WTC11 (cell line): ENCODE measurements around the gene STK39. TPM values are rescaled to one million over a fixed set of nuclear protein-coding genes. Genes with fewer than 3 reads are reported as not detected.

ENCODE experiments used
- ATAC-seq: fragments of 200-7000 bp; cut with Tn5 transposase; 2 replicates; pipeline ENCODE4 v1.10.0; 2021; ENCODE audit warnings: mild to moderate bottlenecking, moderate library complexity
- Bru-seq: library from RNA; stranded (reverse); fragments of 400-500 nt; gene quantifications from one replicate; lab custom pipeline; 2021; lab: Mats Ljungman, UMichigan
- CTCF ChIA-PET: fragments of 300-600 bp; sonication (Branson Sonifier 250); formaldehyde crosslinking; loops from one replicate; lab custom pipeline; 2021; ENCODE audit warnings: antibody characterized with exemption; lab: Charles Lee
- POLR2A ChIA-PET: fragments of 350-600 bp; sonication (Branson Sonifier 250); formaldehyde crosslinking; loops from one replicate; lab custom pipeline; 2021; ENCODE audit warnings: antibody characterized with exemption; lab: Charles Lee
- DNase-seq: peaks from one replicate; pipeline ENCODE4 v3.0.0; 2021; ENCODE audit warnings: low spot score
- H3K27ac Mint-ChIP-seq: 2 replicates; pipeline ENCODE4 v1.8.0; 2021; ENCODE audit warnings: mixed read lengths
- H3K27me3 Mint-ChIP-seq: 2 replicates; pipeline ENCODE4 v1.8.0; 2021; ENCODE audit warnings: low read depth, mild to moderate bottlenecking, moderate library complexity, mixed read lengths
- H3K36me3 Mint-ChIP-seq: 2 replicates; pipeline ENCODE4 v1.8.0; 2021; ENCODE audit warnings: mixed read lengths
- H3K4me1 Mint-ChIP-seq: 2 replicates; pipeline ENCODE4 v1.8.0; 2022; ENCODE audit warnings: mixed read lengths
- H3K4me3 Mint-ChIP-seq: 2 replicates; pipeline ENCODE4 v1.8.0; 2021; ENCODE audit warnings: mild to moderate bottlenecking, moderate library complexity, mixed read lengths
- H3K9me3 Mint-ChIP-seq: 2 replicates; pipeline ENCODE4 v1.8.0; 2021; ENCODE audit warnings: mixed read lengths
- ATF2 ChIP-seq: sonication (generic); formaldehyde crosslinking; IDR thresholded peaks from 2 replicates; pipeline ENCODE4 v1.8.1; 2022; ENCODE audit warnings: low read depth, missing genetic modification reagents, borderline replicate concordance
- CREM ChIP-seq: sonication (generic); formaldehyde crosslinking; IDR thresholded peaks from 2 replicates; pipeline ENCODE4 v1.8.1; 2022; ENCODE audit warnings: mild to moderate bottlenecking, missing genetic modification reagents, moderate library complexity
- ELF4 ChIP-seq: sonication (generic); formaldehyde crosslinking; IDR thresholded peaks from 2 replicates; pipeline ENCODE4 v1.8.1; 2022; ENCODE audit warnings: low read depth, mild to moderate bottlenecking, moderate library complexity, missing genetic modification reagents
- ETV6 ChIP-seq: sonication (generic); formaldehyde crosslinking; IDR thresholded peaks from 2 replicates; pipeline ENCODE4 v1.8.1; 2022; ENCODE audit warnings: mild to moderate bottlenecking, missing genetic modification reagents
- IRF2 ChIP-seq: sonication (generic); formaldehyde crosslinking; IDR thresholded peaks from 2 replicates; pipeline ENCODE4 v1.8.0; 2022; ENCODE audit warnings: low read depth, missing genetic modification reagents, borderline replicate concordance
- MXD4 ChIP-seq: fragments of 250-450 bp; sonication (Bioruptor Pico); IDR thresholded peaks from 2 replicates; pipeline ENCODE4 v1.8.0; 2021; ENCODE audit warnings: mild to moderate bottlenecking, moderate library complexity, borderline replicate concordance
- MYBL2 ChIP-seq: sonication (generic); formaldehyde crosslinking; IDR thresholded peaks from 2 replicates; pipeline ENCODE4 v1.8.1; 2023; ENCODE audit warnings: mild to moderate bottlenecking, moderate library complexity, missing genetic modification reagents
- NFE2L1 ChIP-seq: sonication (generic); formaldehyde crosslinking; IDR thresholded peaks from 2 replicates; pipeline ENCODE4 v1.8.1; 2023; ENCODE audit warnings: missing genetic modification reagents
- NFYB ChIP-seq: sonication (generic); formaldehyde crosslinking; conservative IDR thresholded peaks from 2 replicates; pipeline ENCODE4 v1.8.0; 2022; ENCODE audit warnings: low read depth, missing genetic modification reagents
- NR1H2 ChIP-seq: sonication (generic); formaldehyde crosslinking; IDR thresholded peaks from 2 replicates; pipeline ENCODE4 v1.9.0; 2021; ENCODE audit warnings: mild to moderate bottlenecking, moderate library complexity, missing genetic modification reagents
- RELA ChIP-seq: sonication (generic); formaldehyde crosslinking; IDR thresholded peaks from 2 replicates; pipeline ENCODE4 v1.8.1; 2022; ENCODE audit warnings: missing genetic modification reagents, mild to moderate bottlenecking, borderline replicate concordance
- RORB ChIP-seq: fragments of 250-450 bp; sonication (Bioruptor Pico); IDR thresholded peaks from 2 replicates; pipeline ENCODE4 v1.9.0; 2021; ENCODE audit warnings: mild to moderate bottlenecking
- SMAD4 ChIP-seq: sonication (generic); formaldehyde crosslinking; IDR thresholded peaks from 2 replicates; pipeline ENCODE4 v1.8.0; 2022; ENCODE audit warnings: mild to moderate bottlenecking, missing genetic modification reagents
- SP1 ChIP-seq: sonication (generic); formaldehyde crosslinking; conservative IDR thresholded peaks from 2 replicates; pipeline ENCODE4 v1.8.1; 2022; ENCODE audit warnings: missing genetic modification reagents
- TCF7 ChIP-seq: sonication (generic); formaldehyde crosslinking; IDR thresholded peaks from 2 replicates; pipeline ENCODE4 v1.8.0; 2022; ENCODE audit warnings: mild to moderate bottlenecking, low read depth, missing genetic modification reagents, moderate library complexity
- USF2 ChIP-seq: sonication (generic); formaldehyde crosslinking; IDR thresholded peaks from 2 replicates; pipeline ENCODE4 v1.8.1; 2023; ENCODE audit warnings: mild to moderate bottlenecking, missing genetic modification reagents, moderate library complexity
- ZBTB21 ChIP-seq: sonication (generic); formaldehyde crosslinking; IDR thresholded peaks from 2 replicates; pipeline ENCODE4 v1.8.1; 2023; ENCODE audit warnings: mild to moderate bottlenecking, missing genetic modification reagents, borderline replicate concordance
- ZMAT4 ChIP-seq: fragments of 250-450 bp; sonication (Bioruptor Pico); IDR thresholded peaks from 2 replicates; pipeline ENCODE4 v1.9.0; 2021; ENCODE audit warnings: mild to moderate bottlenecking
- ZNF416 ChIP-seq: fragments of 250-450 bp; sonication (Bioruptor Pico); IDR thresholded peaks from 2 replicates; pipeline ENCODE4 v1.9.0; 2021; ENCODE audit warnings: mild to moderate bottlenecking, inconsistent platforms
- ZNF512 ChIP-seq: sonication (generic); formaldehyde crosslinking; IDR thresholded peaks from 2 replicates; pipeline ENCODE4 v1.8.1; 2022; ENCODE audit warnings: missing genetic modification reagents, borderline replicate concordance
- long read RNA-seq, 3 experiments: library from RNA in 1 of 3; library from capped mRNA in 1 of 3; library from polyadenylated mRNA in 1 of 3; unstranded in 2 of 3; stranded (forward) in 1 of 3; transcript quantifications; one replicate each; pipeline ENCODE4 v2.0.0, GENCODE V29; 2021
- total RNA-seq: library from RNA; stranded (reverse); gene quantifications from 3 replicates; pipeline ENCODE4 v1.2.3, GENCODE V29; 2021
- TF ChIP-seq, protein P1 (sequence below): sonication (generic); formaldehyde crosslinking; IDR thresholded peaks from 2 replicates; pipeline ENCODE4 v1.8.0; 2022; ENCODE audit warnings: mild to moderate bottlenecking, missing genetic modification reagents
- TF ChIP-seq, protein P2 (sequence below): fragments of 250-450 bp; sonication (Bioruptor Pico); IDR thresholded peaks from 2 replicates; pipeline ENCODE4 v1.9.0; 2021; ENCODE audit warnings: mild to moderate bottlenecking
- TF ChIP-seq, protein P3 (sequence below): sonication (generic); formaldehyde crosslinking; IDR thresholded peaks from 2 replicates; pipeline ENCODE4 v1.8.0; 2023; ENCODE audit warnings: missing genetic modification reagents, mild to moderate bottlenecking, borderline replicate concordance

The STK39 gene
- 20.5 to 22.1 TPM (median 21.6 TPM) in 3 replicates for total RNA-seq
- Bru-seq, nascent RNA = percentile 68 among the genes with signal in this experiment
- long read RNA-seq, experiment 1, transcript STK39-201 (18 exons, 3,820 nt) = major isoform, 69 of 155 reads
- long read RNA-seq, experiment 1, partial matches to known transcripts = 5 of 155 reads
- long read RNA-seq, experiment 1, other reads (novel, unspliced or antisense) = 81 of 155 reads
- long read RNA-seq, experiment 2, transcript STK39-201 (18 exons, 3,820 nt) = major isoform, 12 of 55 reads
- long read RNA-seq, experiment 2, partial matches to known transcripts = 11 of 55 reads
- long read RNA-seq, experiment 2, other reads (novel, unspliced or antisense) = 32 of 55 reads
- long read RNA-seq, experiment 3, partial matches to known transcripts = 6 of 10 reads
- long read RNA-seq, experiment 3, other reads (novel, unspliced or antisense) = 4 of 10 reads

GRCh38 chr2:168247341-168248261 lies at the start of gene STK39:
Gene STK39, minus strand, starts transcription at chr2:168247595. Its CDS starts 160 bp downstream, at chr2:168247435.
- Mint-ChIP-seq H3K4me1 (peaks cover 44% of the 10 kb centered on the region), H3K27ac (peak within 1 kb of the TSS; percentile 93), H3K4me3 (peak within 1 kb of the TSS; percentile 91), H3K27me3 (no peaks in the 10 kb centered on the region; the same call in 1 of the 2 replicates), H3K36me3 (no peaks in the 10 kb centered on the region), H3K9me3 (no peaks in the 10 kb centered on the region)
- CTCF ChIA-PET = interaction anchor here (0.5 to 1.0 kb wide), 2 partner anchors 46 to 53 kb away, joined by 4 read pairs; no protein-coding TSS in a partner anchor
- POLR2A ChIA-PET = no interaction called here
- peak; percentile 79 for ATAC-seq
- DNase-seq = peak; percentile 82
- no peak for TF ChIP-seq NFYB
- TF ChIP-seq ZBTB21 (CRISPR knock-in tag) = no peak
- TF ChIP-seq, protein P1, sequence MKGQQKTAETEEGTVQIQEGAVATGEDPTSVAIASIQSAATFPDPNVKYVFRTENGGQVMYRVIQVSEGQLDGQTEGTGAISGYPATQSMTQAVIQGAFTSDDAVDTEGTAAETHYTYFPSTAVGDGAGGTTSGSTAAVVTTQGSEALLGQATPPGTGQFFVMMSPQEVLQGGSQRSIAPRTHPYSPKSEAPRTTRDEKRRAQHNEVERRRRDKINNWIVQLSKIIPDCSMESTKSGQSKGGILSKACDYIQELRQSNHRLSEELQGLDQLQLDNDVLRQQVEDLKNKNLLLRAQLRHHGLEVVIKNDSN (CRISPR knock-in tag) = no peak
- no peak for TF ChIP-seq ZMAT4 (CRISPR knock-in tag)
- TF ChIP-seq ELF4 (CRISPR knock-in tag) = no peak
- TF ChIP-seq ZNF416 = no peak
- TF ChIP-seq CREM (CRISPR knock-in tag) = no peak
- TF ChIP-seq SP1 (CRISPR knock-in tag) = peak; percentile 45
- TF ChIP-seq ATF2 (CRISPR knock-in tag) = no peak
- TF ChIP-seq, protein P2, sequence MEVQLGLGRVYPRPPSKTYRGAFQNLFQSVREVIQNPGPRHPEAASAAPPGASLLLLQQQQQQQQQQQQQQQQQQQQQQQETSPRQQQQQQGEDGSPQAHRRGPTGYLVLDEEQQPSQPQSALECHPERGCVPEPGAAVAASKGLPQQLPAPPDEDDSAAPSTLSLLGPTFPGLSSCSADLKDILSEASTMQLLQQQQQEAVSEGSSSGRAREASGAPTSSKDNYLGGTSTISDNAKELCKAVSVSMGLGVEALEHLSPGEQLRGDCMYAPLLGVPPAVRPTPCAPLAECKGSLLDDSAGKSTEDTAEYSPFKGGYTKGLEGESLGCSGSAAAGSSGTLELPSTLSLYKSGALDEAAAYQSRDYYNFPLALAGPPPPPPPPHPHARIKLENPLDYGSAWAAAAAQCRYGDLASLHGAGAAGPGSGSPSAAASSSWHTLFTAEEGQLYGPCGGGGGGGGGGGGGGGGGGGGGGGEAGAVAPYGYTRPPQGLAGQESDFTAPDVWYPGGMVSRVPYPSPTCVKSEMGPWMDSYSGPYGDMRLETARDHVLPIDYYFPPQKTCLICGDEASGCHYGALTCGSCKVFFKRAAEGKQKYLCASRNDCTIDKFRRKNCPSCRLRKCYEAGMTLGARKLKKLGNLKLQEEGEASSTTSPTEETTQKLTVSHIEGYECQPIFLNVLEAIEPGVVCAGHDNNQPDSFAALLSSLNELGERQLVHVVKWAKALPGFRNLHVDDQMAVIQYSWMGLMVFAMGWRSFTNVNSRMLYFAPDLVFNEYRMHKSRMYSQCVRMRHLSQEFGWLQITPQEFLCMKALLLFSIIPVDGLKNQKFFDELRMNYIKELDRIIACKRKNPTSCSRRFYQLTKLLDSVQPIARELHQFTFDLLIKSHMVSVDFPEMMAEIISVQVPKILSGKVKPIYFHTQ (CRISPR knock-in tag) = no peak
- TF ChIP-seq, protein P3, sequence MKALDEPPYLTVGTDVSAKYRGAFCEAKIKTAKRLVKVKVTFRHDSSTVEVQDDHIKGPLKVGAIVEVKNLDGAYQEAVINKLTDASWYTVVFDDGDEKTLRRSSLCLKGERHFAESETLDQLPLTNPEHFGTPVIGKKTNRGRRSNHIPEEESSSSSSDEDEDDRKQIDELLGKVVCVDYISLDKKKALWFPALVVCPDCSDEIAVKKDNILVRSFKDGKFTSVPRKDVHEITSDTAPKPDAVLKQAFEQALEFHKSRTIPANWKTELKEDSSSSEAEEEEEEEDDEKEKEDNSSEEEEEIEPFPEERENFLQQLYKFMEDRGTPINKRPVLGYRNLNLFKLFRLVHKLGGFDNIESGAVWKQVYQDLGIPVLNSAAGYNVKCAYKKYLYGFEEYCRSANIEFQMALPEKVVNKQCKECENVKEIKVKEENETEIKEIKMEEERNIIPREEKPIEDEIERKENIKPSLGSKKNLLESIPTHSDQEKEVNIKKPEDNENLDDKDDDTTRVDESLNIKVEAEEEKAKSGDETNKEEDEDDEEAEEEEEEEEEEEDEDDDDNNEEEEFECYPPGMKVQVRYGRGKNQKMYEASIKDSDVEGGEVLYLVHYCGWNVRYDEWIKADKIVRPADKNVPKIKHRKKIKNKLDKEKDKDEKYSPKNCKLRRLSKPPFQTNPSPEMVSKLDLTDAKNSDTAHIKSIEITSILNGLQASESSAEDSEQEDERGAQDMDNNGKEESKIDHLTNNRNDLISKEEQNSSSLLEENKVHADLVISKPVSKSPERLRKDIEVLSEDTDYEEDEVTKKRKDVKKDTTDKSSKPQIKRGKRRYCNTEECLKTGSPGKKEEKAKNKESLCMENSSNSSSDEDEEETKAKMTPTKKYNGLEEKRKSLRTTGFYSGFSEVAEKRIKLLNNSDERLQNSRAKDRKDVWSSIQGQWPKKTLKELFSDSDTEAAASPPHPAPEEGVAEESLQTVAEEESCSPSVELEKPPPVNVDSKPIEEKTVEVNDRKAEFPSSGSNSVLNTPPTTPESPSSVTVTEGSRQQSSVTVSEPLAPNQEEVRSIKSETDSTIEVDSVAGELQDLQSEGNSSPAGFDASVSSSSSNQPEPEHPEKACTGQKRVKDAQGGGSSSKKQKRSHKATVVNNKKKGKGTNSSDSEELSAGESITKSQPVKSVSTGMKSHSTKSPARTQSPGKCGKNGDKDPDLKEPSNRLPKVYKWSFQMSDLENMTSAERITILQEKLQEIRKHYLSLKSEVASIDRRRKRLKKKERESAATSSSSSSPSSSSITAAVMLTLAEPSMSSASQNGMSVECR (CRISPR knock-in tag) = no peak
- no peak for TF ChIP-seq RORB (CRISPR knock-in tag)
- no peak for TF ChIP-seq TCF7 (CRISPR knock-in tag)
- TF ChIP-seq ETV6 = peak; percentile 51; the same call in 1 of the 2 replicates
- no peak for TF ChIP-seq NFE2L1 (CRISPR knock-in tag)
- no peak for TF ChIP-seq USF2 (CRISPR knock-in tag)
- TF ChIP-seq MXD4 (CRISPR knock-in tag) = no peak
- no peak for TF ChIP-seq RELA
- no peak for TF ChIP-seq MYBL2
- no peak for TF ChIP-seq IRF2 (CRISPR knock-in tag)
- TF ChIP-seq ZNF512 = no peak
- TF ChIP-seq NR1H2 (CRISPR knock-in tag) = no peak
- no peak for TF ChIP-seq SMAD4 (CRISPR knock-in tag)
